Measurements from ENCODE around the gene REXO5. TPM values are rescaled to one million over a fixed set of nuclear protein-coding genes. Genes with fewer than 3 reads are reported as not detected.
"Not testable (repeated sequence)": the region's sequence is repeated elsewhere in the genome, so short reads cannot be mapped to it uniquely, and the experiment has no call there.

The REXO5 gene
- total RNA-seq, 2 experiments from 2014 or later, result 18.7 to 24.7 TPM

DNA sequence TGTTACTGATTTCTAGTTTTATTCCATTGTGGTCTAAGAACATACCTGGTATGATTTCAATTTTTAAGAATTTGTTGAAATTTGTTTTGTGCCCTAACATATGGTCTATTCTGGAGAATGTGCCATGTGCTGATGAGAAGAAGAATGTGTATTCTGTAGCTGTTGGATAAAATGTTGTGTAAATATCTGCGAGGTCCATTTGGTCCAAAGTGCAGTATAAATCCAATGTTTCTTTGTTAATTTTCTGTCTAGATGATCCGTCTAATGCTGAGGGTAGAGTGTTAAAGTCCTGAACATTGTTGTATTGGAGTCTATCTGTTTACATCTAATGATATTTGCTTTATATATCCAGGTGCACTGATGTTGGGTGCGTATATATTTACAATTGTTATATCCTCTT is 32.6 kb upstream of the REXO5 start:
- CTCF ChIA-PET, result interaction anchor here (0.8 to 2.9 kb wide), 6 partner anchors 9 to 311 kb away, joined by 3 to 16 read pairs (median 3); partner anchors contain the start of genes ACSM3, ERI2 and REXO5
- no peak for DNase-seq
- Mint-ChIP-seq H3K9me3 (ENCODE audit: low read depth) (no peaks in the 10 kb centered on the region), H3K4me1 (peaks cover 5% of the 10 kb centered on the region), H3K27me3 (no peaks in the 10 kb centered on the region), H3K4me3 (no peak overlapping the region), H3K27ac (no peak overlapping the region), H3K36me3 (no peaks in the 10 kb centered on the region)
- no peak for ATAC-seq

DNA sequence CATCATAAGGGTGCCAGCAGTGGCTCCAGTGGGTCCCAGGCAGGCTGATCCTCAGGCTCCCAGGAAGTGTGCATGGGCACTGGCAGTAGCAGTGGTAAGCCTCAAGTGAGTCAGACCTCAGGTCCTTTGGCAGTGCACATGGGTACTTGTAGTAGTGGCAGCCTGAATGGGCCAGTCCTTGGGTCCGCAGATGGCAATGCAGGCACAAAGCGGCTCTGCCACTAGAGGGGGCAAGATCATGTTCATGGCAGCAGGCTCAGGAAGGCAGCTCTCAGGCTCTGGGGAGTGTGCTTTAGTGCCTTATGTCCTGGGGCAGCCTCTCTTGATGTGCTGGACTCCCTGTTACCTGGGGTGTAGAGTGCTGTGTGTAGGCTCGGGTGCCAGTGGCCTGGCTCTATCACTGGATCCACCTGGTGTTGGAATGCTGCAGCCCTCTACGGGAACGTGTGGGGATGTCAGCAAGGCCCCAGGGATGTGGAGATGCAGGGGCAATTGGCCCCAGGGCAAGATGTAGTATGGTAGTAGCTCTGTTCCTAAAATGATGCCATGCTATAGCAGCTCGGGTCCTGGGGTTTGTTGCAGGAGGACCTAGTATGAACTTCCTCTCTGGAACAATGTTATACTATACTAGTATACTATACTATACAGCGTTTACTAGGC is 31.5 kb upstream of the REXO5 start:
- Mint-ChIP-seq H3K4me1 (peaks cover 5% of the 10 kb centered on the region), H3K27me3 (no peaks in the 10 kb centered on the region), H3K27ac (no peak overlapping the region), H3K9me3 (ENCODE audit: low read depth) (no peaks in the 10 kb centered on the region), H3K4me3 (no peak overlapping the region), H3K36me3 (peaks cover 2% of the 10 kb centered on the region)
- DNase-seq (peak; percentile 81), ATAC-seq (peak; percentile 85)
- CTCF ChIA-PET, result interaction anchor here (0.7 to 2.9 kb wide), 9 partner anchors 9 to 325 kb away, joined by 3 to 16 read pairs (median 5); partner anchors contain the start of gene ACSM3

DNA sequence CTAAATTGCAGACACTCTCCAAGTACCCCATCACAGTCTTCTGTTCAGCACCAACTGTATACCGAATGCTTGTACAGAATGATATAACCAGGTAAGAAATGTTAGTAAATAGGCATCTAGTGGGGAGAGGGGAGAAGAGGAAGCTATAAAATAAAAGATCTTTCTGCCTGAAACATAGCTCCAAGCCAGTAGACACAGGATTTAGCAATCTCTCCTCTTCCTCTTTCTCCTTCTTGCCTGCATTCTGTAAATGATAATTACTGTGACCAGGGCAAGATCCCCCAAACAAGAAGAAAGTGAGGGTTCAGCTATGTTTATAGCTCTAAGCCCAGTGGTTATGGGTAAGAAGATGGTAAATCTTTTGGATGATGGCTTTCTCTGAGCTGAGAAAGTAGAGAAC is 24.6 kb upstream of the REXO5 start:
- Mint-ChIP-seq H3K4me3 (no peak overlapping the region), H3K4me1 (peaks cover 5% of the 10 kb centered on the region), H3K9me3 (ENCODE audit: low read depth) (no peaks in the 10 kb centered on the region), H3K27ac (no peak overlapping the region), H3K27me3 (no peaks in the 10 kb centered on the region), H3K36me3 (peaks cover 5% of the 10 kb centered on the region)
- no peak for DNase-seq
- no peak for ATAC-seq
- CTCF ChIA-PET, result no interaction called here

DNA sequence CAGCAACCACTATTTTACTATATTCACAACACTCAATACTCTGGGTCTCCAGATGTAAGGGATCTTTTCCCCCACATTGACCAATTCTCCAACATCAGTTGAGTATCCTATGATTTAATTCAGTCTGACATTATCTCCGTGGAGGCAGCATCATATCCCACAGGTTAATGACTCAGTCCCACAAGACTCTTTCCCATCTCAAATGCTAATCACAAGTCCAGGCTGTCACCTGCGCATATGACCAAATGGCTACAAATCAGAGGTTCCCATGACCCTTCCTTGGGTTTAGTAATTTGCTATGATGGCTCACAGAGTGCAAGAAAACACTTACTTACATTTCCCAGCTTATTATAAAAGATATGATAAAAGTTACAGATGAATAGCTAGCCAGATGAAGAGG is 23.9 kb upstream of the REXO5 start:
- H3K36me3 Mint-ChIP-seq, result peaks cover 5% of the 10 kb centered on the region
- H3K4me1 Mint-ChIP-seq, result peaks cover 2% of the 10 kb centered on the region
- no peaks in the 10 kb centered on the region for H3K27me3 Mint-ChIP-seq
- H3K9me3 Mint-ChIP-seq (ENCODE audit: low read depth), result no peaks in the 10 kb centered on the region
- ATAC-seq, result no peak
- H3K4me3 Mint-ChIP-seq, result no peak overlapping the region
- no peak for DNase-seq
- CTCF ChIA-PET, result interaction anchor here (0.7 to 1.5 kb wide), 3 partner anchors 8 to 16 kb away, joined by 3 to 7 read pairs (median 3); no protein-coding TSS in a partner anchor
- H3K27ac Mint-ChIP-seq, result no peak overlapping the region

DNA sequence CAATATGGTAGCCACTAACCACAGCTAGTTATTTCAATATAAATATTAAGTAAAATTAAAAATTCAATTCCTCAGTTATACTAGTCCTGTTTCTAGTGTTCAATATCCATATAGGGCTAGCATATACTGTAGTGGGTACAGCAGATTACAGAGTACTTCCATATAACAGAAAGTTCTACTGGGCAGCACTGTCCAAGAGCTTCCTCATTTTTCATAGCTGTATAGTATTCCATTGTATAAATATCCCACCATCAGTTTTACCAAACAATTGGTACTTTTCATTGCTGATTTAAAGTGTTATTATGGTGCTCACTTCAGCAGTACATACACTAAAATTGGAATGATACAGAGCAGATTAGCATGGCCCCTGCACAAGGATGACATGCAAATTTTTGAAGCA is 22.1 kb upstream of the REXO5 start:
- no peaks in the 10 kb centered on the region for H3K4me1 Mint-ChIP-seq
- ATAC-seq (no peak), DNase-seq (no peak)
- H3K36me3 Mint-ChIP-seq, result peaks cover 5% of the 10 kb centered on the region
- H3K4me3 Mint-ChIP-seq, result no peak overlapping the region
- H3K9me3 Mint-ChIP-seq (ENCODE audit: low read depth), result no peaks in the 10 kb centered on the region
- H3K27me3 Mint-ChIP-seq, result no peaks in the 10 kb centered on the region
- CTCF ChIA-PET, result interaction anchor here (0.5 to 2.4 kb wide), 3 partner anchors 9 to 22 kb away, joined by 3 to 9 read pairs (median 7); no protein-coding TSS in a partner anchor
- no peak overlapping the region for H3K27ac Mint-ChIP-seq

DNA sequence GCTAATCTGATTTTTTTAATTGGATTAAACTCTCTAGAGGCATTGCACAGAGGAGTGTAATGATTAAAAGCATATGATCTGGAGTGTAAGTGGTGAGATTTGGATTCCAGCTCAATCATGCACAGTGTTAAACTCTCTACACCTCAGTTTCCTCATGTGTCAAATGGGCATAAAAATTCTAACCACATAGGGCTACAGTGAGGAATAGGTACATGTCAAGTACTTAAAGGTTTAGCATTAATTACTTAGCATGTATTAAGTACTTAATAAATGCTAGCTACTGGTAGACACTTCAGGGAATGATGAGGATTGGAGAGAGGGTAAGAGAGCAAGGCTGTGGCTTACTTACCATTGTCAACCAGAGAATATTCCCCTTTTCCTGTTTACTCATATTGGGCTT is 17.2 kb upstream of the REXO5 start:
- ATAC-seq (no peak), DNase-seq (no peak)
- Mint-ChIP-seq H3K4me1 (no peaks in the 10 kb centered on the region), H3K27ac (no peak overlapping the region), H3K36me3 (peaks cover 2% of the 10 kb centered on the region), H3K9me3 (ENCODE audit: low read depth) (no peaks in the 10 kb centered on the region), H3K27me3 (no peaks in the 10 kb centered on the region), H3K4me3 (no peak overlapping the region)
- CTCF ChIA-PET, result interaction anchor here (0.7 to 0.9 kb wide), 2 partner anchors 13 to 98 kb away, joined by 3 to 4 read pairs; no protein-coding TSS in a partner anchor

DNA sequence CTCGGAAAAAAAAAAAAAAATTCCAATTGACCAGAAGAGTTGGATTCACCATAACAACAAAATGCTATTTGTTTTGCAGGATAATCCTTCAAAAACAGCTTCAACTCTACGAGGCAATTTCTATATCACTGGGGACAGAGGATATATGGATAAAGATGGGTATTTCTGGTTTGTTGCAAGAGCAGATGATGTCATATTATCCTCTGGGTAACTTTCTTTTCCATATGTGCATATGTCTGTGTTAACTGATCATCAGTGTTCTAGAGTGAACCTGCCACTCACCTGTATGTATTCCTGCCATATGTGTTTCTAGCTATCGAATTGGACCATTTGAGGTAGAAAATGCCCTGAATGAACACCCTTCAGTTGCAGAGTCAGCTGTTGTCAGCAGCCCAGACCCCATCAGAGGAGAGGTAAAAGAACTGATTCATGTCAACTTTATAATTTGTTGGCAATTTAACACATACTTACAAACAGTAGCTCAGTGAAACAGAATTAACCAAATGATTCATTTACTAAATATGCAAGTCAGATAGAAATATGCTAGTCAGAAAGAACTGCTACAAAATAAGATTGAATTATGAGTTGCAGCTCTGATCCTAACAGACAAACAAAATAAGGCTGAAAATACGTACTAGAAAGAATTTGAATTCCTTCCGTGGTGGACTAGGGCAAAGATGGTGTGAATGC is 14.3 kb upstream of the REXO5 start:
- peaks cover 3% of the 10 kb centered on the region for H3K36me3 Mint-ChIP-seq
- H3K27me3 Mint-ChIP-seq, result no peaks in the 10 kb centered on the region
- CTCF ChIA-PET, result interaction anchor here (1.6 kb wide), 1 partner anchor 19 kb away, joined by 3 read pairs; no protein-coding TSS in a partner anchor
- no peaks in the 10 kb centered on the region for H3K9me3 Mint-ChIP-seq (ENCODE audit: low read depth)
- ATAC-seq, result no peak
- no peak overlapping the region for H3K27ac Mint-ChIP-seq
- no peak for DNase-seq
- H3K4me3 Mint-ChIP-seq, result no peak overlapping the region
- no peaks in the 10 kb centered on the region for H3K4me1 Mint-ChIP-seq

DNA sequence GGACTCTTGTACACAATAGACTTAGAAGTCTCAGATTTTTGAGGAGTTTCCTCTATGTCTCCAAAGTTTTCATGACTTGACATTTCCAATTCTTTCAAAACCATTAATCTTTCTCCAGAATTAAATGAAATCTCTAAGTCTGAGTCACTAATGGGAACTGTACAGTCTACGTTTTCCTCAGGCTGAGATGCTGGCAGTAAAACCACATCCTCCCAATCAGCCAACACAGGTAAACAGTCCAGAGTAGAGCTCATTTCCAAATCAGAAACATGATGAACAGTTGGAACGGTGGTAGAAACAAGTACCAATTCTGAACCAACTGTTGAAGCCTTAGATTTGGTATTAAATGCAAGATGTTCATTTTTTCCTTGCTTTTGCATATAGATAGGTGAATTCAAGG is 8.0 kb upstream of the REXO5 start:
- Mint-ChIP-seq H3K27ac (peak overlapping the region; percentile 27), H3K4me3 (no peak overlapping the region), H3K4me1 (peaks cover 11% of the 10 kb centered on the region), H3K36me3 (peaks cover 22% of the 10 kb centered on the region), H3K27me3 (no peaks in the 10 kb centered on the region), H3K9me3 (ENCODE audit: low read depth) (no peaks in the 10 kb centered on the region)
- ATAC-seq (no peak), DNase-seq (no peak)
- CTCF ChIA-PET, result interaction anchor here (1.1 to 2.4 kb wide), 4 partner anchors 14 to 287 kb away, joined by 3 to 8 read pairs (median 3); no protein-coding TSS in a partner anchor

DNA sequence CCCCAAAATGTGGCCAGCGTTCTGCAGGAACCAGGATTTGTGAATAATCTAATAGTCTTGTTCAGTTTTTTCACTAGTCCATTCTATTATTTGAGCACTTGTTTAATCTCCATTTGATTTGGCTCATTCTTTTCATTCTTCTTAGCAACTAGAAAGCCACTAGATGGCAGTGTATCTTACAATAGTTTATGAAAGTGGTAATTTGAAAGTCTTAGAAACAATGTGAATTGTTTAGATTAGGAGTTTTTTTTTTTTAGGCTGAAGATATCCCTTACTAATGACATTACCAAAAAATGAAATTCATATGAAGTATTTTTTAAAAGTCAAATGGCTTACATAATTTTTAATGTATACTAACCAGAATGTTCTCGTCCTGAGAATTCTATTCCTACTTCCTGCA is 6.7 kb upstream of the REXO5 start:
- no peak for DNase-seq
- Mint-ChIP-seq H3K4me3 (no peak overlapping the region), H3K36me3 (peaks cover 24% of the 10 kb centered on the region), H3K27ac (no peak overlapping the region), H3K4me1 (peaks cover 19% of the 10 kb centered on the region), H3K27me3 (no peaks in the 10 kb centered on the region), H3K9me3 (ENCODE audit: low read depth) (no peaks in the 10 kb centered on the region)
- CTCF ChIA-PET, result interaction anchor here (0.7 to 2.4 kb wide), 9 partner anchors 13 to 285 kb away, joined by 3 to 8 read pairs (median 3); no protein-coding TSS in a partner anchor
- no peak for ATAC-seq

DNA sequence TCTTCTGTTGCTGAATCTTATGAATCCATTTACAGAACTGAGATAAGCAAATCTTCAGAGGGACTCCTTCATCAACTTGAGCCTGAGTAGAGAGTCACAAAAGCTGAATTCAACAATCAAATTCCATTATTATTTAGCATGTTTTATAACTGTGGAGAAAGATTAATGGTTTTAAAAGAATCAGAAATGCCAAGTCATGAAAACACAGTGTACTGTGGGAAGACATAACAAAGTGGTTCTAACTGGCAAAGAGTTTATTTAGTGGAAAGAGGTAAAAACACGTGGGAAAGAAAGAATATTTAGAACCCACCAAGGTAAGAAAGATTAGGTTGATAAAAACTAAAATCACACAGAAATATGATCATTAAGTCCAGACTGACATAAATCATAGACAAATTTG is 5.0 kb upstream of the REXO5 start:
- Mint-ChIP-seq H3K4me1 (peaks cover 26% of the 10 kb centered on the region), H3K4me3 (no peak overlapping the region), H3K27me3 (no peaks in the 10 kb centered on the region), H3K27ac (peak overlapping the region; percentile 8), H3K36me3 (peaks cover 24% of the 10 kb centered on the region), H3K9me3 (ENCODE audit: low read depth) (no peaks in the 10 kb centered on the region)
- CTCF ChIA-PET, result interaction anchor here (1.2 to 1.9 kb wide), 2 partner anchors 43 to 283 kb away, joined by 3 to 5 read pairs; no protein-coding TSS in a partner anchor
- ATAC-seq (no peak), DNase-seq (no peak)

DNA sequence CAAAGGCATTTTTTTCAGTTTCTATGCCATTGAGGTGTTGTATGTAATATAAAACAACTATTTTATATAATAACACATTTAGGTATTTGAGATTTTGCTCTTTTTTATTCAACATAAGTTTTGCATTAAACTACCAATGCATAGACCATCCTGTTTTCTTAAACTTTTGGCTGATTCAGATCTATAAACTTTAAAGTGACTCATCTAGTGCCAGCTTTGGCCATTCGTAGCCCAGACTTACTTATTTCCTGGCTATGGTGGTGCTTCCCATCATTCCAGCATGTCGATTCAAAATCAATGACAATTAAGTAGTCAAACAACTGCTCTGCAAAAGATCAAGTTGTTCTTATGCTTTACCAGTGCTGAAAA is 3.2 kb upstream of the REXO5 start:
- ATAC-seq, result no peak

DNA sequence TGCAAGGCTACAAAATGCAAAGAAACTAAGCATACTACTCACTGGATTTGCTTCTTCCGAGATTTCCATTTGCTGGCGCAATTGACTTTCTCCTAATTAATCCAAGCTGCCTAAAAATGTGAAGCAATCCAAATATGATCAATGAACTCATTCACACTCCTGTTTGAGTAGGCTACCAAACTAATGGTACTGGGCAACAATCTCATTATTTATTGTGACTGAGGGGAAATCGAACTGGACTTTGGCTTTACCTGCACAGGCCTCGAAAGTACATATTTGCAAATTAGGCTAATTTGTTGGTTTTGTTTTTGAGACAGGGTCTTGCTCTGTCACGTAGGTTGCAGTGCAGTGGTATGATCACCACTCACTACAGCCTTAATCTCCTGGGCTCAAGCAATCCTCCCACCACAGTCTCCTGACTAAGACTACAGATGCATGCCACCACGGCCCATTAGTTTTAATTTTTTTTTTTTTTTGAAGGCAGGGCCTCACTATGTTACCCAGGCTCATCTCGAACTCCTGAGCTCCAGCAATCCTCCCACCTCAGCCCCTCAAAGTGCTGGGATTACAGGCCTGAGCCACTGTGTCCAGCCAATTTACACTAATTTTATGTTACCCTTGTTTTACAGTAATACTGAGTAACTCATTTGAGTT is 2.6 kb upstream of the REXO5 start:
- DNase-seq, result no peak
- ATAC-seq, result no peak
- Mint-ChIP-seq H3K4me1 (peaks cover 31% of the 10 kb centered on the region), H3K4me3 (no peak overlapping the region), H3K36me3 (peaks cover 20% of the 10 kb centered on the region), H3K27me3 (no peaks in the 10 kb centered on the region), H3K27ac (no peak overlapping the region), H3K9me3 (ENCODE audit: low read depth) (no peaks in the 10 kb centered on the region)
- CTCF ChIA-PET, result no interaction called here

More for the DNA sequence above, 3.2 kb upstream of the REXO5 start:
- H3K9me3 Mint-ChIP-seq (ENCODE audit: low read depth), result no peaks in the 10 kb centered on the region
- H3K27me3 Mint-ChIP-seq, result no peaks in the 10 kb centered on the region
- no peak overlapping the region for H3K4me3 Mint-ChIP-seq
- CTCF ChIA-PET, result no interaction called here
- H3K27ac Mint-ChIP-seq, result no peak overlapping the region
- no peak for DNase-seq
- peaks cover 32% of the 10 kb centered on the region for H3K4me1 Mint-ChIP-seq
- H3K36me3 Mint-ChIP-seq, result peaks cover 19% of the 10 kb centered on the region

DNA sequence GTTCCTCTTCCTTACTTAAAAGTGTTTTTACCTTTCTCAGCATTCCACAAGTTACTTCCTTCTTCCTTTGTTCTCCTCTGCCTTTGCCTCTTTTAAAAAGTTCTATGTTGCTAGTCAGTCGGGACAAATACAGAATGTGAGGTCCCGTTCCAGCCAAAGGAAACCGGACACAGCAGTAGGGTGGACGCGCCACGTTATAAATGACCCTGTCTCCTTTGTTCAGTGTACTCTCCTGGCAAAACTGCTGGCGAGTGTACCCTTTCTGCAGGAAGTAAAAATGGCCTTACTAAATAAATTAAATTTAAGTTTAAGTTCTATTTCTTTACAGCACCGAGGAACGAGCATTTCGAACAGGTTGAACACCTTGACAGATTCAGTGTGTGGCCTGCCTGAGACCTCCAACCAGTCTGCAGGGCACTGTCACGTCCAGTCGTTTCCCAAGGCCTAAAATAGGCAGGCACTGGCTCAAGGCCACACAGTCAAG is 601 bp upstream of the REXO5 start:
- H3K36me3 Mint-ChIP-seq, result peaks cover 22% of the 10 kb centered on the region
- peak overlapping the region; percentile 97 for H3K4me3 Mint-ChIP-seq
- peak overlapping the region; percentile 96 for H3K27ac Mint-ChIP-seq
- not testable (repeated sequence) for DNase-seq; H3K27me3 Mint-ChIP-seq; H3K9me3 Mint-ChIP-seq (ENCODE audit: low read depth); ATAC-seq
- H3K4me1 Mint-ChIP-seq, result peaks cover 31% of the 10 kb centered on the region
- CTCF ChIA-PET, result interaction anchor here (0.9 to 2.1 kb wide), 7 partner anchors 10 to 278 kb away, joined by 3 to 9 read pairs (median 5); no protein-coding TSS in a partner anchor
